Astrocyte of the spinal cord (primary cell): ENCODE results near the gene ITSN1.
"Not testable (repeated sequence)": the region's sequence is repeated elsewhere in the genome, so short reads cannot be mapped to it uniquely, and the experiment has no call there.

Experiments
- DNase-seq: peaks from one replicate; pipeline ENCODE4 v3.0.0; 2011; ENCODE audit warnings: low read depth, low spot score
- H3K4me3 ChIP-seq: 2 replicates; pipeline ENCODE4 v1.5.1; 2011; ENCODE audit warnings: low read depth, mild to moderate bottlenecking, low read length, moderate library complexity
- CTCF ChIP-seq: IDR thresholded peaks from 2 replicates; pipeline ENCODE4 v1.5.1; 2012; ENCODE audit warnings: low read depth, mild to moderate bottlenecking, low read length, inconsistent platforms
- in situ Hi-C: cut with HindIII; loops from 2 replicates; pipeline ENCODE4 v1.10.0; 2017; ENCODE audit warnings: low sequenced_read_pairs

Gene ITSN1

GRCh38 chr21:33712022-33712803, 69.9 kb downstream of the ITSN1 start:
- in situ Hi-C loops: no loop called here
- no peak for TF ChIP-seq CTCF
- no peak for DNase-seq
- no peak overlapping the region for H3K4me3 ChIP-seq

- in situ Hi-C loops: no loop called here
- DNase-seq: no peak
- TF ChIP-seq CTCF: no peak
- no peak overlapping the region for H3K4me3 ChIP-seq
Measured at GRCh38 chr21:33721081-33721480, 78.8 kb downstream of the ITSN1 start.

GRCh38 chr21:33729139-33729538, 86.8 kb downstream of the ITSN1 start:
- H3K4me3 ChIP-seq, DNase-seq, in situ Hi-C loops: not testable (repeated sequence)

GRCh38 chr21:33729641-33730040, 87.3 kb downstream of the ITSN1 start:
- DNase-seq: no peak
- H3K4me3 ChIP-seq: no peak overlapping the region
- no peak for TF ChIP-seq CTCF
- in situ Hi-C loops: no loop called here

- no peak for TF ChIP-seq CTCF
- in situ Hi-C loops: no loop called here
- no peak overlapping the region for H3K4me3 ChIP-seq
- DNase-seq: no peak
Measured at GRCh38 chr21:33731447-33731846, 89.1 kb downstream of the ITSN1 start.

- in situ Hi-C loops: no loop called here
- H3K4me3 ChIP-seq: no peak overlapping the region
- no peak for DNase-seq
- no peak for TF ChIP-seq CTCF
Measured at GRCh38 chr21:33732038-33732437, 89.7 kb downstream of the ITSN1 start.

GRCh38 chr21:33733601-33734000, 91.3 kb downstream of the ITSN1 start:
- H3K4me3 ChIP-seq: no peak overlapping the region
- in situ Hi-C loops: no loop called here
- no peak for DNase-seq
- no peak for TF ChIP-seq CTCF
